NCI-H524 treated with DMSO at 0.1 percent for 48 hours (cell line): ENCODE measurements around the gene SYTL2.
"Not testable (repeated sequence)": the region's sequence is repeated elsewhere in the genome, so short reads cannot be mapped to it uniquely, and the experiment has no call there.

Source experiments
- DNase-seq: peaks from one replicate; lab custom pipeline; 2025; lab: John Stamatoyannopoulos, UW

The SYTL2 gene, protein sequence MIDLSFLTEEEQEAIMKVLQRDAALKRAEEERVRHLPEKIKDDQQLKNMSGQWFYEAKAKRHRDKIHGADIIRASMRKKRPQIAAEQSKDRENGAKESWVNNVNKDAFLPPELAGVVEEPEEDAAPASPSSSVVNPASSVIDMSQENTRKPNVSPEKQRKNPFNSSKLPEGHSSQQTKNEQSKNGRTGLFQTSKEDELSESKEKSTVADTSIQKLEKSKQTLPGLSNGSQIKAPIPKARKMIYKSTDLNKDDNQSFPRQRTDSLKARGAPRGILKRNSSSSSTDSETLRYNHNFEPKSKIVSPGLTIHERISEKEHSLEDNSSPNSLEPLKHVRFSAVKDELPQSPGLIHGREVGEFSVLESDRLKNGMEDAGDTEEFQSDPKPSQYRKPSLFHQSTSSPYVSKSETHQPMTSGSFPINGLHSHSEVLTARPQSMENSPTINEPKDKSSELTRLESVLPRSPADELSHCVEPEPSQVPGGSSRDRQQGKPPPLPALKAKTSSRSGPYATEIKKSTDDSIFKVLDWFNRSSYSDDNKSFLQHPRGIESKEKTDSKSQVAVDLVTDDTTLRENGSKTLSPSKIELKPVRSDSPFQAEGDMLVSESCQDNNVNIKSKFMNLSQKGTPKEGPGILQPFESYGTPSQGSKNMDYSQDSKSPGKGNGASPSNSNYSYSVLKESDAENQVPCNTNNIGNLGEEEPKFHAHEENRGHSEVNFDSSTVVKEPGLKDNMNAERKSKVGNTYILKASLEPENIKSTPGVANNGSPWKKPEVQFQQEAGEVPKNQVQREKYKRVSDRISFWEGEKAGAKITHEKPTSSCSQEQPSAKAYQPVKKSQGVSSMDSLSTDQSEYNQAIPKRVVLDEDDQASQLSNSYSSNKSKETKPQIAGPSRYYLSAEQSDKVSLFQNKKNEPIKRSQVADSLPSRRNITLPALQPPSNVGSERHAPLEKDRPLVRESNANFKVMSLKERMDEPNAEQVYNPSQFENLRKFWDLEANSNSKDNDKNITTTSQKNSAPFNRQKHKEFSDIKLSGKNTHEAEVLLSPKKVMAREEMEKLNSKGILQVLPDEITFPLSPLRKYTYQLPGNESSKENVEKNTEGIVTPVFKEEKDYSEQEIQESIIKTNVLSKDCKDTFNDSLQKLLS (N-terminal part only)

DNA sequence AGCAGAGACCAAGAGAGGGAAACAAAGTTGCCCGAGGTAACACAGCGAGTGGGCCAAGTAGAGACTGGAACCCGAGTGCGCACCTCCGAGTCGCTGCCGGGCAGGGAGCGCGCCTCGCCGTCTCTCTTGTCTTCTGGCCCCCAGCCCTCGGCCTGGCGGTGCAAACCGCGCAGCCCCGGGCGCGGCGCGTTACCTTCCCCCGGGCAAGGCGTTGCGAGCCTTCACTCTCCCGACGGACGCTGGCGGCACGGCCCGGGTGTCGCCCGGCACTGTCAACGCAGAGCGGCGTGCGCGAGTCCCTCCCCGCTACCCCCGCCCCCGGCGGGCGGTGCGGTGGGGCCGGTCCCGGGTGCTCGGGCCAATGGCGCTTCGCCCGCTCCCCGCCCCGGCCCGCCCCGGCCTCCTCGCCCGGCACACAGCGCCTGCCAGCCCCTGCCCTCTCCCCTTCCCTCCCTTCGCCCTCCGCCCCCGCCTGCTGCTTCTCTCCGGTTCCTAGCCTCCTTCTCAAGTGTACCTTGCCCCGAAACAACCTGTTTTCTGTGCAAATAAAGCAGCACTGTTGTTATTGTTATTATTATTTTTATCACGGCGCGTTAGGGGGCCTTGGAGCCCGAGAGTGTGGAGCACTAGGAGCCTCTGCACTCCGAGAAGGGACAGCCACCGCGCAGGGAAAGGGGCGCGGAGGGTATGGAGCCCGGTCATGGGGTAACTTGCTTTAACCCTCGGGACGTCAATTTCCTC, at the start of gene SYTL2:
Gene SYTL2 (minus strand): TSS at position 271 of the 741 bp plus-strand sequence. CDS start 53,416 bp downstream, outside the sequence.
- no peak for DNase-seq

- DNase-seq, result not testable (repeated sequence)
Observed at GRCh38 chr11:85859541-85859940, 48.6 kb upstream of the SYTL2 start.

GRCh38 chr11:85857098-85857497, 46.2 kb upstream of the SYTL2 start:
- DNase-seq, result no peak

DNA sequence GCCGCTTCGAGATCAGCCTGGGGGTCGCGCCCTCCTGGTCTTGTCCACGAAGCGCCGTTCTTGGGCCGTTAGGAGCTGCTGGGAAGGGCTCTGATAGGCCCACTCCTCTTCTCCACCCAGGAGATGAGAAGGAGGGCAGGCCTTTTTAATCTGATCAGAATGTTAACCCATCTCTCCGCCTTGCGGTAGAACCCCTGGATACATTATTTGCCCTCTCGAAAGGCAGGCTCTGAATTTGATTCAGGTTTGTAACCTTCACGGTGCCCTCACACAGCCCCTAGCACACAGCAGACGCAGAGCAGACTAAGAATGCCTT, 44.4 kb upstream of the SYTL2 start, which contains the start of gene CCDC83:
Gene CCDC83 (plus strand): TSS at position 43 of the 316 bp plus-strand sequence. CDS start 9,741 bp downstream, outside the sequence.
- no peak for DNase-seq

- peak; percentile 66 for DNase-seq
Observed at GRCh38 chr11:85854557-85855340, 43.8 kb upstream of the SYTL2 start.

GRCh38 chr11:85854212-85854556, 43.2 kb upstream of the SYTL2 start:
- no peak for DNase-seq

DNA sequence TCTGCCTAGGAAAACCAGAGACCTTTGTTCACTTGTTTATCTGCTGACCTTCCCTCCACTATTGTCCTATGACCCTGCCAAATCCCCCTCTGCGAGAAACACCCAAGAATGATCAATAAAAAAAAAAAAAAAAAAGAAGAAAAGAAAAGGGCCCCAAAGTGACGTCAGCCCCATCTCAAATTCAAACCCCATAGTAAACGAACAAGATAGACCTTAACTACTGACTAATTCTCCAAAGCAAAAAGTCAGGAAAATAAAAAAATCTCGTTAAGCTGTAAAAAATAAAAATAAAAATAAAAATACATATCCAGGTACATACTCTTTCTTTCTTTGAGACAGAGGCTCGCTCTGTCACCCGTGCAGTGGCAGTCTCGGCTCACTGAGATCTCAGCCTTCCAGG, 42.6 kb upstream of the SYTL2 start:
- DNase-seq, result not testable (repeated sequence)

- not testable (repeated sequence) for DNase-seq
Observed at GRCh38 chr11:85852754-85853153, 41.8 kb upstream of the SYTL2 start.

- DNase-seq, result no peak
Observed at GRCh38 chr11:85848556-85848955, 37.6 kb upstream of the SYTL2 start.

- no peak for DNase-seq
Observed at GRCh38 chr11:85848006-85848405, 37.1 kb upstream of the SYTL2 start.

- no peak for DNase-seq
Observed at GRCh38 chr11:85847436-85847835, 36.5 kb upstream of the SYTL2 start.

GRCh38 chr11:85845124-85845631, 34.2 kb upstream of the SYTL2 start:
- no peak for DNase-seq

GRCh38 chr11:85844439-85845123, 33.6 kb upstream of the SYTL2 start:
- DNase-seq, result no peak

DNA sequence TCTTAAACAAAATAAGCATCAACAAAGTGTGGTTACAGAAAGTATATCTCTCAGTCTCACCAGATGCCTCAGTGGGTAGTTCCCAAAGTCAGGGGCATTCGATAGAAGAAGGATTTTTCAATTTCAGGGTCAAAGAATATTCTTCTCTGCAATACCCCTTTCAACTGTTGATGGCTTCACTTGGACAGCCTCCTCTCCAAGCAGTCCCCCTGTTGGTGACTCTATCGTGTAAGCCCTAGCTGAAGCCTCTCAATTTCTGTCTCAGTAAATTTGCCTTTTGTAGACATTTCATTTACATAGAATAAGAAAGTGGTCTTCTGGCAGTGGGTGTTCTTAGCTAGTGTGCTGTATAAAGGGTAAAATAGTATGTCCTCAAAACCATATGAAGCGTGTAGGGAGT, 33.0 kb upstream of the SYTL2 start:
- no peak for DNase-seq

DNA sequence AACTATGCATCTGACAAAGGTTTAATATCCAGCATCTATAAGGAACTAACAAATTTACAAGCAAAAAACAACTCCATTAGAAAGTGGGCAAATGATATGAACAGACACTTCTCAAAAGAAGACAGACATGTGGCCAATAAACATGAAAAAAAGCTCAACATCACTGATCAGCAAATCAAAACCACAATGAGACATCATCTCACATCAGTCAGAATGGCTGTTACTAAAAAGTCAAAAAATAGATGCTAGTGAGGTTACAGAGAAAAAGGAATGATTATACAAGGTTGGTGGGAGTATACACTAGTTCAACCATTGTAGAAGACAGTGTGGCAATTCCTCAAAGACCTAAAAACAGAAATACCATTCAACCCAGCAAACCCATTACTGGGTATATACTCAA, 30.0 kb upstream of the SYTL2 start:
- not testable (repeated sequence) for DNase-seq

DNA sequence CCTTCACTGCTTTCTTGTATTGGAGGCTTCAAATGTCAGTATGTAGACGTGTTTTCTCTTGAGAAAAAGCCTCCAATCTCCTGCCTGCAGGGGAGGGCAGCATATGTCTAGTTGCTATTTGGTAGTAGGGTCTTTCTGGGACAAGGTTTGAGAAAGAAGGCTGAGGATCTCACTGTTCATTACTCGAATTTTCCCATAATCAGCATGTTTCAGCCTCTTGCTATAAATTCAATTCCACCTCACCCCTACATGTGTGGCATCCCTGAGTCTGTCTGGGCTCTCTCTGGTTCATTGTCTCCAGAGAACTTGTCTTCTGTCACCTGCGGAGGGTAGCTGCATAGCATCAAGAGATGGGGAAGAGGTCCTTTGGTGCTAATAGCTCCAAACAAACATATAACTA, 24.8 kb upstream of the SYTL2 start:
- DNase-seq, result no peak

GRCh38 chr11:85835263-85835662, 24.3 kb upstream of the SYTL2 start:
- no peak for DNase-seq

GRCh38 chr11:85831050-85831449, 20.1 kb upstream of the SYTL2 start:
- DNase-seq, result no peak

DNA sequence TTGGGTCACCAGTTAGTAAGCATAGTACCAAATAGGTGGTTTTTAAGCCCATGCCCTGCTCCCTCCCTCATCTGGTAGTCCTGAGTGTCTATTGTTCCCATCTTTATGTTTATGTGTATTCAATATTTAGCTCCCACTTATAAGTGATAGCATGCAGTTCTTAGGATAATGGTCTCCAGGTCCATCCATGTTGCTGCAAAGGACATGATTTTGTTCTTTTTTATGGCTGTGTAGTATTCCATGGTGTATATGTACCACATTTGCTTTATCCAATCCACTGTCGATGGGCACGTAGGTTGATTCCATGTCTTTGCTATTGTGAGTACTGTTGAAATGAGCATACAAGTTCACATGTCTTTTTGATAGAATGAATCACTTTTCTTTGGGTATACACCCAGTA, 18.2 kb upstream of the SYTL2 start:
- no peak for DNase-seq

DNA sequence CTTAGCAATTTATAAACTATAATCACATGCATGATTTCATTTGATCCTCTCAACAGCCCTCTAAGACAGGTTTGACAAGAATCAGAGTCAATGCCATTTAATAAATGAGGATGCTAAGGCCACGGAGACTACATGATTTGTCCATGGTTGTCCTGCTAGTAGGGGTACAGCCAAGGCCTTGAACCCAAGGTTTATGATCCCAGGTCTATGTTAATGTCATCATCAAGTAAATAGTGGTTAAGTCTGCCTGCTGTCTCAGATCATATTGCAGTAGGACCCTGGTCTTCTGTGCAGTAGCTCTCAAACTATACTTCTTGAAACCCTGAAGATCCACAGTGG, 17.7 kb upstream of the SYTL2 start:
- DNase-seq, result no peak
